GM18870 (cell line): ENCODE results near the gene LINC01488.

Experiments
- ATAC-seq: cut with Tn5 transposase; IDR thresholded peaks from one replicate; pipeline ENCODE4 v1.9.1; 2021; ENCODE audit warnings: moderate library complexity; ENCODE audit not compliant: unreplicated experiment

LINC01488 gene

DNA sequence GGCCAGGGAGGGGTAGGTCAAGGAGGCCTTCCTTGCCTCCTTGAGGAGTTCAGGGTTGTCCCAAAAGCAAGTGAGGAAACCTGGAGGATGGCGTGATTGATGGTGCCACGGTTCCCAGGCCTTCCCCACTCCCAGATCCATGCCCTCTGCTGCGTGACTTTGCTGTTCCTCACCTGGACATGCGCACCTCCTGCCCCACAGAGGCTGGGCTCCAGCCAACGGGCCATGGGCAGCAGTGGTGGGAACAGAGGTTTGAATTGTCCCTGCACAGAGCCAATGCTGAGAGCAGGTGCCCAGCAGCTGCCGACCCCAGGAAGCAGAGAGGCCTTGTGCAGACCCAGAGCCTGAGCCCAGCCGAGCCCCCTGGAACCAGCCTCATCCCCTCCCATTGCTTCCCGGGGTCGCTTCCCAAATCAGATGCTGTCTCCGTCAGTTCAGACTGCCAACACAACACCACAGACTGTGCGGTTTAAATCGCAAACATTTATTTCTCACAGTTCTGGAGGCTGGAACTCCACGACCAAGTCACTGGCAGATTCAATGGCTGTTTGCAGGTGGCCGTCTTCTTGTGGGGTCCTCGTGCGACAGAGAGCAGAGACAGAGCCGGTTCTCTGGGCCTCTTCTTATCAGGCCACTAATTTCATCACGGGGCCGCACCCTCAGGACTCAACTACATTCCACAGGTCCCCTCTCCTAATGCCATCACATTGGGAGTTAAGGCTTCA is 6.2 kb upstream of the LINC01488 start:
- no peak for ATAC-seq

- no peak for ATAC-seq
Measured at GRCh38 chr11:69475866-69476471, 5.5 kb upstream of the LINC01488 start.

GRCh38 chr11:69476509-69476961 is 4.9 kb upstream of the LINC01488 start:
- ATAC-seq: no peak

- no peak for ATAC-seq
Measured at GRCh38 chr11:69477086-69477485, 4.4 kb upstream of the LINC01488 start.

DNA sequence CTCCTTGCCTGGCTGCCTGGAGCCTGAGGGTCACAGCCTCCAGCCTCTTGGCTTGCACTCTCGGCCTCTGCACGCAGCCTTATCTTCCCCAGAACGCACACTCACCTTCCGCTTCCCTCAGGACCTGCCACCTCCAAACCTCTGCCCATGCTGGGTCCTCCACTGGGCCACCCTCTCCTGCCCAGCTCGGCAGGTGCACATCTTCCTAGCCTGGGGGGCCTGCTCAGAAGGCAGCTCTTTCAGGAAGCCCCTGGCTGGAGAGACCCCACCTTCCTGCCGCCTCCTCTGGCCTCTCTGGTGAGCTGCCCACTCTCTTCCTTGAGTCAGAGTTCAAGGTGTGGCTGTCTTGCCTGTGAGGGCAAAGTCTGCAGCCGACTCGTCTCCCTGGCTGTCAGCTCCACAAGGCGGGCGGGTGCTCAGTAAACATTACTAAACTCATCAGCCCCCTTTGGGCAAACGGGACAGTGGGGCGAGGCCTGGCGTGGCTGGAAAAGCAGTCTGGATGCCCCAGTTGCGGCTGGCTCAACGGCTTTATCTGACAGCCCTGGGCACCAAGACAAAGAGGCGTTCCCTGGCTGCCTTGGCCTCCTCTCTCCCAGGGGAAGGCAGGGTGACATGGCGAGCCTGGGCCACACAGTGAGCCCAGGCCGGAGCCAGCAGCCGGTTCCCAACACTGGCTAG is 1.7 kb upstream of the LINC01488 start:
- no peak for ATAC-seq

GRCh38 chr11:69480547-69481392 is 693 bp upstream of the LINC01488 start:
- no peak for ATAC-seq

DNA sequence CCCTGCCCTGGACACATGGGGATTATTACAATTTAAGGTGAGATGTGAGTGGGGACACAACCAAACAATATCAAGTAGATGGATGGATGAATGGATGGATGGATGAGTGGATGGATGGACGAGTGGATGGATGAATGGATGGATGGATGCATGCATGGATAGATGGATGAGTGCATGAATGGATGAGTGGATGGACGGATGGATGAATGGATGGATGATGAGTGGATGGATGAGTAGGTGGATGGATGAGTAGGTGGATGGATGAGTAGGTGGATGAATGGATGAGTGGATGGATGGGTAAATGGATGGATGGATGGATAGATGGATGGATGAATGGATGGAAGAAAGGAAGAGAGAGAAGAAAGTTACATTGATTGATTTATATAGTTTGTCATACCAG is 859 bp downstream of the LINC01488 start:
- no peak for ATAC-seq

- no peak for ATAC-seq
Measured at GRCh38 chr11:69483170-69483569, 1.7 kb downstream of the LINC01488 start.

- no peak for ATAC-seq
Measured at GRCh38 chr11:69483691-69484426, 2.4 kb downstream of the LINC01488 start.

- no peak for ATAC-seq
Measured at GRCh38 chr11:69484427-69485259, 3.2 kb downstream of the LINC01488 start.

DNA sequence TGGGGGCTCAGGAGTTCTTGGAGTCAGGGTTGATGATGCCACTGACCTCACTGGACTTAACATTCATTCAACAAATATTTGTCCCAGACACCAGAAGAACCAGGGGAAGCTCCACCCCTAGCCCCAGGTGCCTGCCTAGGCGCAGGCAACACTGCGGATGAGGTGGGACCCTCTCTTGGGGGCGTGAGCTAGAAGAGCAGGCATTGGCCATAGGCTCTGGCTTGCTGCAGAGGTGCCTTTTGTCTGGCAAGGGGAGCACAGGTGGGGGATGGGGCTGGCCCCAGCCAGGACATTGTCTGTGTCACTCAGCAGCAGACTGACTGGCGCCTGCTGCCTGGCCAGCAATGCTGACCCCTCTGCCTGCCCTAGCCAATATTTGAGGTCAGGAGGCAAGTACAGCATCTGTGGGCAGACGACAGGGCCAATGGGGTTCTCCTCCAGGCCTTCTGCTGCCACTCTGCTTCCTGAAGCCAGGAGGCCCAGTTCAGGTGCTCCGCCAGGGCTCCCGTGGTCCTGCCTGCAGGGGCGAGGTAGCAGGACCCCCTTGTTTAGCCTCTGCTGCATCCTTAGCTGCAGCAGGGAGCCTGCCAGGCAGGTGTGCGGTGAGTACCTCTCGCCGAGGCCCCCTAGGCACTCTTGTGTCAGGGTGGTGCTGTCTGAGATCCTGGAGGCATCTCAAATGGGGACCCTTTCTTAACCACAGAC is 4.0 kb downstream of the LINC01488 start:
- no peak for ATAC-seq

DNA sequence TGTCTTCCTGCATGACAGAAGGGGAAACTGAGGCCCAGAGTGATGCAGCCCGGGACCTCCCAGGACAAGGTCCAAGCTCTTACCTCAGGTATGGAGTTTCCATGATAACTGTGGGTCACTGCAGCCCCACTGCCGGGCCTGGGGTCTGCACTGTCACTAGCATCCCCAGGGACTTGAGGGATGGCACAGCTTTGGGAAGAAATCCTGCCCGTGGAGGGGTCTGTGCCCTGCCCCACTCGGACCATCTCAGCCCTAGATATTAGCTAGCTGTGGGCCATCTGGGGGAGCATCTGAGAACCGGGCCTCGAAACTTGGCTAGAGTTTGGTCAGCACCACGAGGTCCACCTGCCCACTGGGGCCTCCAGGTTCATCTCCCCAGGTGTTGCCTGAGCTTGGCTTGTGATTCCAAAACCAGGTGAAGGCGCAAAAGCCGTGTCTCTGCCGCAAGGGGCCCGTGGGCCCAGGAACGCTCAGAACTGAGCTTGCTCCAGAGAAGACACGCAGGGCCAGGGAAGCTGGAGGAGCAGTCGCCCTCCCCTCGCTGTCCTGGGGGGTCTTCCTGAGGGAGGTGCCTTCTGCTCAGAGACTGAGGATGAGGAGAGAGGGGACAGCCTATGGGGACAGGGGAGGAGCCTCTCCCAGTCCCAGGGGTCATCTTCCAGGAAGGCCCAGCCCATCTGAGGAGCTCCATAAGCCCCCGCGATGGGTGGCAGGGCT is 4.8 kb downstream of the LINC01488 start:
- ATAC-seq: no peak

GRCh38 chr11:69486773-69487291 is 5.4 kb downstream of the LINC01488 start:
- ATAC-seq: no peak

DNA sequence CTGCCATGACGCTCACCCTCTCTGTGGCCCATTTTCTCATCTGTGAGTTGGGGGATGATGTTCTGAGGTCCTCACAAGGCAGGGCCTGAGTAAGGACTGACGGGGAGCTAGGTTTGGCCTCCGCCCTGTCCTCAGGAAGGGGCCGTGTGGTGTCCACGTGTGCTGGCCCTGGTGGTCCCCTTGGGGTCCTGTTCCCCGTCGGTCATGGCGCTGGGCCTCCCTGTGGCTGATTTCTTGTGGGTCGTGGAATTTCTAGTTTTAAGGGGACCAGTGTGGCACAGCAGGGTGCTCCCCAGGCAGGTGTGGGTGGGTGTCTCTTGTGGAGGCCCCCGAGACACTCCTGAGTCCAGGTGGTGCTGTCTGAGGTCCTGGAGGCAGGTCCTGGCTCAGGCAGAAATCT is 5.9 kb downstream of the LINC01488 start:
- no peak for ATAC-seq

GRCh38 chr11:69487849-69488542 is 6.5 kb downstream of the LINC01488 start:
- ATAC-seq: no peak

DNA sequence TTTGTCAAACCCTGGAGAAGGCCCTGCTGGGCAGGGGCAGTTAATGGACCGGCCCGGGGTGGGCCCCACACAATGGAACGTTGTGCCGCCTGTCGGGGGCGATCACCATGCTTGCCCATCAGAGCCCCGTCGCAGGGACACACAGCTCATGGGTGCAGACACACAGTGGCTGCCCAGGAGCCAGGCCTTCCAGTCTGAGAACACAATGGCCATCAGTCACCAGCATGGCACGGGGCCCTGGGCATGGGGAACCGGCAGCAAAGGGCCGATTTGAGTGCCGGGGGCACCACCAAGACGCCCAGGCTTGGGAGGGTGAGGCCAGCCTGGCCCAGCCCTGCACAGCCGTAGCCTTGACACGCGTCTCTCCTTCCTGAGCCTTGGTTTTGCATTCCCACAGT is 7.1 kb downstream of the LINC01488 start:
- ATAC-seq: no peak

DNA sequence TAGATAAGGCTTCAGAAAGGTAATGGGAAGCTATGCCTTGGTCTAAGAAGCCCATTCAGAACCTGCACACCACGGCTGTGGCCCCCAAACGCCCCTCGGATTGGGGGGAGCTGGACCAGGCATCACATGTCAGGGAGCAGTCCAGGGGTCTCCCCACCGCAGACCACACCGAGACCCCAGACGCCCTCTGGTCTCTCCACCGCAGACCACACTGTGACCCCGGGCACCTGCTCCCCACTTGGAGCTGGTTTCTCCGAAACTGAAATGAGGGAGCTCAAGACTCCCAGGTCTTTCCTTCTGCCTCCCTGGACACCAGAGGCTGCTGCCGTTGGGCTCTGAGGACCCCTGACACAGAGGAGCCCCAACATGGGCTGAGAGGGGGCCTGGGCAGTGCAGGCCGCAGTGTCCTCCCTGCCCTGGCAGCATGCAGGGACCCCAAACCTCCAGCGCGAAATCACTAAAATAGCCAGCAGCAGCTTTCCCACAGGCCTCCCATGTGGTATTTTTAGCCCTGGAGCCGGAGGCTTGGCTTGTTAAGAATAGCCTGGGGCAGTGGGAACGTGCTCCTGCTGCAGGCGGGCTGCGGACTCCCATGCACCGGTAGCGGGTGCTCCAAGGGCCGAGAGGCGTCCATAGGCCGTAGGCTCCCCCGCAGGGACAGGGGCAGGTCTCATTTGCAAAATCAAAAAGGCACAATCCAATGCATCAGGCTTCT is 7.7 kb downstream of the LINC01488 start:
- no peak for ATAC-seq
